Neural cell (in vitro differentiated cells): ENCODE results near the gene ATP13A3. TPM values are rescaled to one million over a fixed set of nuclear protein-coding genes. Genes with fewer than 3 reads are reported as not detected.

ENCODE experiments used
- H2AFZ ChIP-seq: fragments of 200-600, 300-800 bp; sonication (generic), shearing (Covaris generic); 2 replicates; pipeline ENCODE4 v1.6.0; 2014; ENCODE audit warnings: low read depth, mild to moderate bottlenecking, antibody characterized with exemption, low read length, moderate library complexity
- H3F3A ChIP-seq: fragments of 200-600 bp; shearing (Covaris generic); 2 replicates; pipeline ENCODE4 v1.6.1; 2016; ENCODE audit warnings: mild to moderate bottlenecking, moderate library complexity, mixed read lengths, antibody characterized with exemption, low read length; ENCODE audit not compliant: insufficient read depth, poor library complexity, severe bottlenecking
- H3K27ac ChIP-seq: fragments of 200-600, 300-800 bp; sonication (generic), shearing (Covaris generic); 2 replicates; pipeline ENCODE4 v1.5.1; 2014; ENCODE audit warnings: mild to moderate bottlenecking, low read length, moderate library complexity
- H3K27me3 ChIP-seq: fragments of 300-800, 200-600 bp; sonication (generic), shearing (Covaris generic); 2 replicates; pipeline ENCODE4 v1.6.0; 2014; ENCODE audit warnings: mild to moderate bottlenecking, low read depth, low read length, moderate library complexity; ENCODE audit not compliant: insufficient read depth
- H3K36me3 ChIP-seq: fragments of 300-800, 200-600 bp; sonication (generic), shearing (Covaris generic); 2 replicates; pipeline ENCODE4 v1.5.1; 2014; ENCODE audit warnings: mild to moderate bottlenecking, antibody characterized with exemption, low read length, moderate library complexity; ENCODE audit not compliant: insufficient read depth
- H3K4me2 ChIP-seq: fragments of 300-800, 200-600 bp; sonication (generic), shearing (Covaris generic); 2 replicates; pipeline ENCODE4 v1.6.0; 2014; ENCODE audit warnings: mild to moderate bottlenecking, low read length
- H3K4me3 ChIP-seq: fragments of 300-800, 200-600 bp; sonication (generic), shearing (Covaris generic); 2 replicates; pipeline ENCODE4 v1.5.1; 2014; ENCODE audit warnings: mild to moderate bottlenecking, low read length, moderate library complexity
- H3K79me2 ChIP-seq: fragments of 200-600 bp; shearing (Covaris generic); replicated peaks from 2 replicates; pipeline ENCODE4 v1.6.0; 2014; ENCODE audit warnings: mild to moderate bottlenecking, low read length, moderate library complexity; ENCODE audit not compliant: insufficient read depth
- H3K9ac ChIP-seq: fragments of 300-800, 200-600 bp; sonication (generic), shearing (Covaris generic); 2 replicates; pipeline ENCODE4 v1.6.1; 2016; ENCODE audit warnings: mild to moderate bottlenecking, low read length, mixed read lengths
- H3K9me2 ChIP-seq: fragments of 200-600 bp; shearing (Covaris generic); 2 replicates; pipeline ENCODE4 v1.6.1; 2016; ENCODE audit warnings: mild to moderate bottlenecking, low read length, mixed read lengths; ENCODE audit not compliant: insufficient read depth
- H3K9me3 ChIP-seq: fragments of 200-600, 300-800 bp; sonication (generic), shearing (Covaris generic); 2 replicates; pipeline ENCODE4 v1.6.1; 2016; ENCODE audit warnings: mild to moderate bottlenecking, mixed run types, low read length, moderate library complexity, mixed read lengths
- H4K20me1 ChIP-seq: fragments of 200-600 bp; shearing (Covaris generic); 2 replicates; pipeline ENCODE4 v1.6.1; 2016; ENCODE audit warnings: mild to moderate bottlenecking, mixed run types; ENCODE audit not compliant: insufficient read depth
- CTCF ChIP-seq: fragments of 450-650 bp; IDR thresholded peaks from 2 replicates; pipeline ENCODE4 v1.5.1; 2014; ENCODE audit warnings: antibody characterized with exemption, mild to moderate bottlenecking, moderate library complexity; ENCODE audit not compliant: poor library complexity, severe bottlenecking
- EP300 ChIP-seq: fragments of 450-650 bp; conservative IDR thresholded peaks from 2 replicates; pipeline ENCODE4 v1.6.1; 2014; ENCODE audit warnings: antibody characterized with exemption, mild to moderate bottlenecking, moderate library complexity; ENCODE audit not compliant: poor library complexity, severe bottlenecking
- EZH2 ChIP-seq: fragments of 200-600, 300-800 bp; shearing (Covaris generic), sonication (generic); IDR thresholded peaks from 2 replicates; pipeline ENCODE4 v1.6.1; 2014; ENCODE audit warnings: antibody characterized with exemption, low read length, borderline replicate concordance, mild to moderate bottlenecking; ENCODE audit not compliant: insufficient read depth, poor library complexity, severe bottlenecking
- MXI1 ChIP-seq: fragments of 450-650 bp; conservative IDR thresholded peaks from 2 replicates; pipeline ENCODE4 v1.6.1; 2014; ENCODE audit warnings: antibody characterized with exemption, mild to moderate bottlenecking; ENCODE audit not compliant: poor library complexity, severe bottlenecking
- POLR2AphosphoS5 ChIP-seq: IDR thresholded peaks from 2 replicates; pipeline ENCODE4 v1.6.1; 2012
- RAD21 ChIP-seq: fragments of 450-650 bp; conservative IDR thresholded peaks from 2 replicates; pipeline ENCODE4 v1.6.1; 2014; ENCODE audit warnings: antibody characterized with exemption, mild to moderate bottlenecking, moderate library complexity
- REST ChIP-seq: IDR thresholded peaks from 2 replicates; pipeline ENCODE4 v1.6.1; 2012; ENCODE audit warnings: borderline replicate concordance
- SMC3 ChIP-seq: fragments of 450-650 bp; conservative IDR thresholded peaks from 2 replicates; pipeline ENCODE4 v1.6.1; 2014; ENCODE audit warnings: antibody characterized with exemption, mild to moderate bottlenecking, moderate library complexity; ENCODE audit not compliant: poor library complexity
- TAF1 ChIP-seq: IDR thresholded peaks from 2 replicates; pipeline ENCODE4 v1.6.1; 2012; ENCODE audit warnings: low read depth
- polyA plus RNA-seq: library from polyadenylated mRNA; depleted of rRNA; stranded (reverse); fragments of >200 nt; gene quantifications from 2 replicates; pipeline ENCODE4 v1.2.3, GENCODE V29; 2014

The ATP13A3 gene
- polyA plus RNA-seq, 1 donor from 2014 or later, result 64.7 TPM

- no peaks in the 10 kb centered on the region for H3F3A ChIP-seq
- TF ChIP-seq EP300 (no peak), RAD21 (no peak), EZH2 (no peak), TAF1 (no peak), POLR2AphosphoS5 (no peak), SMC3 (no peak), CTCF (no peak), MXI1 (no peak), REST (no peak)
- no peaks in the 10 kb centered on the region for H3K27me3 ChIP-seq
- H3K4me3 ChIP-seq, result no peak overlapping the region
- no peak overlapping the region for H3K4me2 ChIP-seq
- H3K27ac ChIP-seq, result no peak overlapping the region
- H3K9me3 ChIP-seq, result no peaks in the 10 kb centered on the region
- H4K20me1 ChIP-seq, result no peaks in the 10 kb centered on the region
- H3K9me2 ChIP-seq, result no peaks in the 10 kb centered on the region
- H2AFZ ChIP-seq, result no peak overlapping the region
- peaks cover 54% of the 10 kb centered on the region for H3K79me2 ChIP-seq
- no peaks in the 10 kb centered on the region for H3K36me3 ChIP-seq
- H3K9ac ChIP-seq, result no peak overlapping the region
Measured at GRCh38 chr3:194471863-194472262, 14.9 kb downstream of the ATP13A3 start.

- no peak overlapping the region for H3K27ac ChIP-seq
- H3K4me3 ChIP-seq, result no peak overlapping the region
- no peak overlapping the region for H3K4me2 ChIP-seq
- no peaks in the 10 kb centered on the region for H3F3A ChIP-seq
- no peaks in the 10 kb centered on the region for H3K36me3 ChIP-seq
- H4K20me1 ChIP-seq, result no peaks in the 10 kb centered on the region
- H3K79me2 ChIP-seq, result peaks cover 54% of the 10 kb centered on the region
- H3K9me3 ChIP-seq, result no peaks in the 10 kb centered on the region
- no peak overlapping the region for H2AFZ ChIP-seq
- H3K27me3 ChIP-seq, result no peaks in the 10 kb centered on the region
- no peak overlapping the region for H3K9ac ChIP-seq
- H3K9me2 ChIP-seq, result no peaks in the 10 kb centered on the region
- TF ChIP-seq TAF1 (no peak), MXI1 (no peak), EP300 (no peak), RAD21 (no peak)
Measured at GRCh38 chr3:194470615-194471014, 16.2 kb downstream of the ATP13A3 start.

- no peak overlapping the region for H3K9ac ChIP-seq
- TF ChIP-seq SMC3, result no peak
- no peak for TF ChIP-seq POLR2AphosphoS5
- no peak for TF ChIP-seq EP300
- TF ChIP-seq CTCF, result no peak
- H3F3A ChIP-seq, result no peaks in the 10 kb centered on the region
- no peak overlapping the region for H2AFZ ChIP-seq
- H3K27ac ChIP-seq, result no peak overlapping the region
- H3K4me2 ChIP-seq, result no peak overlapping the region
- H4K20me1 ChIP-seq, result no peaks in the 10 kb centered on the region
- peaks cover 54% of the 10 kb centered on the region for H3K79me2 ChIP-seq
- H3K36me3 ChIP-seq, result no peaks in the 10 kb centered on the region
- no peaks in the 10 kb centered on the region for H3K27me3 ChIP-seq
- no peaks in the 10 kb centered on the region for H3K9me3 ChIP-seq
- H3K4me3 ChIP-seq, result no peak overlapping the region
- no peaks in the 10 kb centered on the region for H3K9me2 ChIP-seq
Measured at GRCh38 chr3:194469977-194470376, 16.8 kb downstream of the ATP13A3 start.
